Right kidney (tissue), 9 donors: ENCODE results near the gene ZNF385A.
A peak's percentile ranks its signal among the peaks of the same experiment; 100 is the strongest.

Experiments used
- DNase-seq: peaks from one replicate; pipeline ENCODE4 v3.0.0-alpha.2; 2016
- long read RNA-seq, 8 donors: transcript quantifications; one replicate each; lab custom pipeline, GENCODE V29; 2026

The ZNF385A gene
- long read RNA-seq, donor 1, partial matches to known transcripts, result 0 of 2 reads
- long read RNA-seq, donor 1, other reads (novel, unspliced or antisense), result 0 of 2 reads
- long read RNA-seq, donor 2, partial matches to known transcripts, result 6 of 8 reads
- long read RNA-seq, donor 2, other reads (novel, unspliced or antisense), result 0 of 8 reads
- long read RNA-seq, donor 3, result 0 reads
- long read RNA-seq, donor 4, partial matches to known transcripts, result 0 of 2 reads
- long read RNA-seq, donor 4, other reads (novel, unspliced or antisense), result 0 of 2 reads
- long read RNA-seq, donor 5, partial matches to known transcripts, result 0 of 2 reads
- long read RNA-seq, donor 5, other reads (novel, unspliced or antisense), result 0 of 2 reads
- long read RNA-seq, donor 6, partial matches to known transcripts, result 0 of 2 reads
- long read RNA-seq, donor 6, other reads (novel, unspliced or antisense), result 0 of 2 reads
- long read RNA-seq, donor 7, partial matches to known transcripts, result 0 of 3 reads
- long read RNA-seq, donor 7, other reads (novel, unspliced or antisense), result 0 of 3 reads
- long read RNA-seq, donor 8, result 0 reads

GRCh38 chr12:54384591-54385041, at the start of gene ZNF385A:
ZNF385A (minus strand) TSS chr12:54384733; CDS start chr12:54384514, 219 bp downstream.
- no peak for DNase-seq

DNA sequence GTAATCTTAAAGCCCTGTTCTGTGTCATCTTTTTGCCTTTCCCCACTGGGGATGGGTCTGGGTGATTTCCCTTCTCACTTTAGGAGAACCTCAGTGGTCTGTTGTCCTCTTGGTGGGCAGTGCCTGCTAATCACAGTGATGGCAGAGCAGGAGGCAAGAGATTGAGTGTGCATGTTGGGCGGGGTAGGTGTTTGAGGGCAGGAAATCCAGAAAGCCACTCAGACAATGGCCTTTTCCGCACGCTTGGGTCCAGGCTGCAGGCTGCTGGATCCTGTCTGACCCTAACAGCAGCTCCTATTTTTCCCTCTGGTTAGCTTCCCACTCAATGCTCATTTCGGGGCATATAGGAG, 48.3 kb upstream of the ZNF385A start:
- DNase-seq, result no peak

GRCh38 chr12:54431911-54432814, 47.6 kb upstream of the ZNF385A start:
- DNase-seq, result peak; percentile 48

DNA sequence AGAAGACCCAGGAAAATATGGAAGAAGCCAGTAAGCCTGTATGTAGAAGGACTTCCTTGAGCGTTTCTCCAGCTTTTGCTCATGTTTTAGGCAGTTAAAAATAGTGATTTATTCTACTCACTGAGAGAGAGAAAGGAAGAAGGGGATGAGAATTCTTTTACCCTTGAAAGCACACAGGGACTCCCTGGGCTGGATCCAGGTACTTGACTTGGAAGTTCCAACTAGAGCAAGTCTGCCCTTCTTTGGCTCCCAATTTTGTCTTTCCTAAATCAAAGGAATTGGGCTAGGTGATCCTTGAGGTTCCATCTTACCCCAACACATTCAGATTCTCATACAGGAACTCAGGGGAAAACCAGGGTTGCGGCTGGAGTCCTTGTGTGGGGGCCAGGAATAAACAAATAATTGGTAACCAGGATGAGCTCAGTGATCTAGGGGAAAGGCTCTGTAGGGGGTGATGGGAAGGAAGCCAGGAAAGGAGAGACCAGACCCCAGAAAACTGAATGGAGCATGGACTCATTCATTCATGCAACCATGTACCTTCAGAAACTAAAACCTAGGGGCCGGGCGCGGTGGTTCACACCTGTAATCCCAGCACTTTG, 46.0 kb upstream of the ZNF385A start:
- DNase-seq, result no peak

DNA sequence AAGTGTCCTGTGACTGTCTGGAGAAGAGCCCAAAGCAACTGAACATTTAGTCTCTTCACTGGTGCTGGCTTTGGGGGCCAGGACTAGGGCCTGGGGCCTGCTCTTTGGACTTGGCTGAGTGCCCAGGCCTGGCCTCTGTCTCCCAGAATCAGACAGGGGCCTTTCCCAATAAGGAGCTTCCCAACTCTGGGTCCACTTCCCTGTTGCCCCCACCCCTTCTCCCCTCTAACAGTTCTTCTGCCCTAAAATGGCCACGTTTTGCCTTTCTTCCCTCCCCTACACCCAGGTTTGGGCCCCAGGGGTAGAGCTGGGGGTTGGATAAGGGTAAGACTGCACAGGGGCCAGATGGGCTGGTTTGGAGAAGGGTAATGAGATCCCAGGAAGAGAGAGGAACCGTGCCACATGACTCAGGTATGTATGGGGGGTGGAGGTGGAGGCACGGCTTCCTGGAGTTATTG, 44.5 kb upstream of the ZNF385A start:
- DNase-seq, result no peak

- no peak for DNase-seq
Measured at GRCh38 chr12:54428050-54429013, 43.8 kb upstream of the ZNF385A start.

DNA sequence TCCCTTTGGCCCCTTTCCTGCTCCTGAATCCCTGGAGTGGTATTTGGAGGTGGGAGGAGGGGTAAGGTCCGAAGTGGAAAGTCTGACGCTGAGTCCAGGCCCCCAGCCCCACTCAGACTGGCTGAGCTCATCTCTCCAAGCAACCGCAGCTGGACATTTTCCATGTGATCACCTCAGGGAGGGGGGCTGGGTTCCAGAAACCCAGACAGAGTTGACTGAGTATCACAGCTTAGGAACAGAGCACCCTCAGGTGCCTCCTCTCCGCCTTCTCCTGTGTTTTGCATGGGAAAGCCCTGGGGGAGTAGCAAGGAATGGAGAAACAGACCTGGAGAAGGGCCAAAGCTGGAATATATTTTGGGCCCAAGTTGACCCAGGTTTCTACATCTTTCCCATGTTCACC, 42.6 kb upstream of the ZNF385A start:
- no peak for DNase-seq

- no peak for DNase-seq
Measured at GRCh38 chr12:54426690-54427089, 42.2 kb upstream of the ZNF385A start.

GRCh38 chr12:54425702-54426101, 41.2 kb upstream of the ZNF385A start:
- no peak for DNase-seq

- no peak for DNase-seq
Measured at GRCh38 chr12:54424224-54424623, 39.7 kb upstream of the ZNF385A start.

GRCh38 chr12:54423816-54424150, 39.2 kb upstream of the ZNF385A start:
- DNase-seq, result no peak

- no peak for DNase-seq
Measured at GRCh38 chr12:54421879-54422250, 37.3 kb upstream of the ZNF385A start.

GRCh38 chr12:54421175-54421878, 36.8 kb upstream of the ZNF385A start:
- DNase-seq, result no peak

- no peak for DNase-seq
Measured at GRCh38 chr12:54420766-54421144, 36.2 kb upstream of the ZNF385A start.

DNA sequence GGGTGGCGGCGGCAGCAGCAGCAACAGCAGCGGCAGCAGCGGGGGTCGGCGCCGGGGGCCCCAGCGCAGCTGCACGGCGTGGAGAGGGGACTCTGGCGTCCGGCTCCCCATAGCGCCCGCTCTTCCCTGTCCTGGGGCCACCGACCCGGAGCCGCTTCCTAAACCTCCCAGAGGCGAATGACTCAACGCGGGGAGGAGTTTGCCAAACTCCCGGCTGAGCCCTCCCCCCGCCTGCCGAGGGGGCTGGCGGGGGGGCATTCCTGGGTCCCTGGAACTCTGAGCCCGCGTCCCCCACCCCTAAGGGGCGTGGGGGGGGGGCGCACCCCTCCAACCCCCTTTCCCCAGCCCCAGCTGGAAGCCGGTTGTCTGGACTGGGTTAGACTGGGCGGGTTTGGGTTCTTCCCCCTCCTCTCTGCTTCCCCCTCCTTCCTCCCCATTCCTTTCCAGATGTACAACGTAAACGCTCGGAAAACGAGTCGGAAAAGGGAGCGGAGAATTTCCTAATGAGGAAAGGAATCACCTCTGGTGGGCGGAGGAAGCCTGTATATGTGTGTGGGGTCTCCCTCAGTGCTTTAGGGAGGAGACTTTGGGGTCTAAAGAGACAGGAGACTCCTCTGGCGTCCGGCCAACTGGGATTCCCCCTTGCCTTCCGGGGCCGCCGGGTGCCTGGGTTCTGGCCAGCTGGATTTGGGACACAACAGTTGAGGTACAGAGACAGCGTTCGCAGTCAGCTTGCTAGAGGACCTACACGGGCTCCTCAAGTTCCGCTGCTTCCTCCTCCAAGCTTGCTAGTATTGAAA, 34.8 kb upstream of the ZNF385A start, which contains the start of gene ITGA5:
TSS of gene ITGA5 (minus strand) at position 179 of the 800 bp plus-strand sequence. CDS start at position 111, 68 bp downstream.
- DNase-seq, result peak; percentile 66

DNA sequence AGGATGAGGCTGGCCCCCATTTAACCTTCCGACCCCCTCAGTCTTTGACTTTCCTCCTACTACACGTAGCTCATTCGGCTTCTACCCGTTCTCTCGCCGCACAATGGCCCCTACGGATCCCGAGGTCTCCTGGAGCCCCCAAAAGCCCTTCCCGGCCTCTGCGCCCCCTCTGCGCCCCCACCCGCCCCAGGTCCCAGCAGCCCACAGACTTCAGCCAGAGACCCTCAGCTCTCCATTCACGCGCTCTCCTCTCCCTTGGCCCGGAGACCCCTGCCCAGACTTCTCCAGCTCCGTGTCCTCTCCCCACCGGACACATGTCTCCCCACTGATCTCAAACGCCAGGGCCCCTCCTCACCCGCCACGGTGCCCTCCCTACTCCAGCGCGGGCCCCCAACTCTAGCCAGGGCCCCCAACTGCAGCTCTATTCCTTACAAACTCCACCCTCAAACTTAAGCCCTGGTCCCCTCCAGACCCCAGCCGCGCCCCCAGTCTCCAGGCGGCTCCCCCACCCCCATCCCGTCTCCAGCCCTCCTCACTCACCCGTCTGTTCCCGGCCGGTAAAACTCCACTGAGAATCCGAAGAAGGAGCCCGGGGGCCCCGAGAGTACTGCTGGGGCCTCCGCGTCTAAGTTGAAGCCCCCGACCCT, 34.0 kb upstream of the ZNF385A start:
- no peak for DNase-seq

DNA sequence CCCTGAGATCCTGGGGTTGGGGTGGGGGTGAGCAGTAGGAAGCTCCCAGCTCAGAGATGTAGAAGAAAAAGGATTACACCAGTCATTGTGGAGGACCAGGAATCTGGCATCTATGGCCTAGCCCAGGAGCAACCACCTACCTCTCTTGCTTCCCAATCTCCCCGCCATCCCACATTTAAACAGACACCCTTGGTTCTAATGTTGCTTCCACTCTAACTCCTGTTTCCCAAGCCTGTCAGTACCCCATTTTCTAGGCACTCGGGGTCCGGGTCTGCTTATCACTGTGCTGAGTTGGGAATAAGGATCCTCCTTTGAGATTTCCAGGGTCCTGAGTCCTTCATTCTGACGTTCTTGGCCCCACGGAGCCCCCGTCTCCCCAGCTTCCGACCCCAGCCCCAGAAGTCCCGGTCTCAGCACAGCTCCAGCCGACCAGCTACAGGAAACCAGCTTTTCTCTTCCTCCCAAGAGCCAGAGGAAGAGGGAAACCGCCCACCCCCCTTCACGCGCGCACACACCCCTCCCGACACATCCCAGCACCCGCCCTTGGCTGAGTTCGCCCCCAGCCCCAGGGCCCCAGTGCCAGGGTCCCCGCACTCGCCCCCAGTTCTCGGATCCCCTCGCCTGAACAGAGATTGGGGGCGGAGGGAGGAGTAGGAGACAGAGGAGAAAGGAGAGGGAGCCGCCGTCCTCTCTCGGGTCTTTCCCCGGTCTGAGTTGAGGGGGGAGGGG, 33.3 kb upstream of the ZNF385A start:
- peak; percentile 50 for DNase-seq
